Muscle of leg (tissue), 11 donors: ENCODE results near the gene UNC13B. TPM values are rescaled to one million over a fixed set of nuclear protein-coding genes. Genes with fewer than 3 reads are reported as not detected.

Experiments
- DNase-seq: peaks from one replicate; pipeline ENCODE4 v3.0.0; 2013
- H3K27ac ChIP-seq: one replicate; pipeline ENCODE4 v1.5.1; 2013; ENCODE audit warnings: mild to moderate bottlenecking, low read length, control low read depth
- H3K27me3 ChIP-seq: one replicate; pipeline ENCODE4 v1.6.1; 2013; ENCODE audit warnings: low read length; ENCODE audit not compliant: control insufficient read depth, insufficient read depth
- H3K36me3 ChIP-seq: one replicate; pipeline ENCODE4 v1.6.1; 2013; ENCODE audit warnings: low read length; ENCODE audit not compliant: control insufficient read depth, insufficient read depth
- H3K4me1 ChIP-seq: one replicate; pipeline ENCODE4 v1.6.1; 2013; ENCODE audit warnings: low read length; ENCODE audit not compliant: control insufficient read depth, insufficient read depth
- H3K4me3 ChIP-seq: one replicate; pipeline ENCODE4 v1.5.1; 2013; ENCODE audit warnings: low read length, control low read depth
- H3K9me3 ChIP-seq: replicated peaks from 2 replicates; pipeline ENCODE4 v1.6.1; 2013; ENCODE audit warnings: low read depth, low read length; ENCODE audit not compliant: control insufficient read depth
- WGBS: methylation state at CpG from one replicate; pipeline ENCODE4 v1.1.5; 2013; ENCODE audit warnings: missing lambda C conversion rate; ENCODE audit not compliant: insufficient coverage; 5-methylcytosine and 5-hydroxymethylcytosine counted together
- polyA plus RNA-seq, 8 donors: library from polyadenylated mRNA; unstranded; fragments of 120-200 nt; gene quantifications; one replicate each; pipeline versions ENCODE4 v1.2.1 to v1.2.3, GENCODE V29; 2013; ENCODE audit warnings: inconsistent platforms in 1 of 8, low replicate concordance in 1 of 8; ENCODE audit not compliant: insufficient read length in 8 of 8, insufficient read depth in 1 of 8
- total RNA-seq: library from RNA; stranded (reverse); fragments of 120-200 nt; gene quantifications from one replicate; pipeline ENCODE4 v1.2.4, GENCODE V29; 2013

The UNC13B gene
- total and polyA plus RNA-seq, 9 donors, result 12.0 to 23.5 (median 15.5) TPM

DNA sequence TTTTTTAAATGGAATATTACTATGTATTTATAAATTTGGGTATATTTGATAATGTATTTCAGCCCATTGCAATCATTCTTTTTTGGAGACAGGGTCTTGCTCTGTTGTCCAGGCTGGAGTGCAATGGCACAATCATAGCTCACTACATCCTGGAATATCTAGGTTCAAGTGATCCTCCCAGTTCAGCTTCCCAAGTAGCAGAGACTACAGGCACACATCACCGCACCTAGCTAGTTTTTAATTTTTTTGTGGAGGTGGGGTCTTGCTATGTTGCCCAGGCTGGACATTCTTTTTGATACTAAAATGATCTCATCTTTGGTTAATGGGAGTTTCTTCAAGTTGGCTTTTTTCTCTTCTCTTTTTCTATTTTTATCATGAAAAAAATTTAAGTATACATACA is 91.3 kb downstream of the UNC13B start:
- WGBS, result no CpG with 5 or more reads among the region's 1 CpG
- Histone ChIP-seq H3K27me3 (no peaks in the 10 kb centered on the region), H3K36me3 (no peaks in the 10 kb centered on the region), H3K9me3 (no peaks in the 10 kb centered on the region), H3K4me1 (no peaks in the 10 kb centered on the region), H3K27ac (no peak overlapping the region), H3K4me3 (no peak overlapping the region)
- no peak for DNase-seq

DNA sequence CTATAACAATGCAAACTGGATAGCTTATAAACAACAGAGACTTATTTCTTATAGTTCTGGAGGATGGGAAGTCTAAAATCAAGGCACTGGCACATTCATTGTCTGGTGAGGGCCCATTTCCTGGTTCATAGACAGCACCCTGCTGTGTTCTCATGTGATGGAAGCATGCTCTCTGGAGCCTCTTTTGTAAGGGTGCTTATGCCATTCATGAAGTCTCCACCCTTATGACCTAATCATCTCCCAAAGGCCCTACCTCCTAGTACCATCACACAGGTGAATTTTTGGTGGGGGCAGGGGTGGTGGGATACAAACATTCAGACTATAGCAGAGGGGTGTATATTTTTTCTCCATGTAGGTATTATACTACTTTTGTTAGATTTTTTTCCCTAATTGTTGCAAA is 92.4 kb downstream of the UNC13B start:
- Histone ChIP-seq H3K4me1 (no peaks in the 10 kb centered on the region), H3K9me3 (no peaks in the 10 kb centered on the region), H3K27me3 (no peaks in the 10 kb centered on the region), H3K36me3 (no peaks in the 10 kb centered on the region), H3K4me3 (no peak overlapping the region), H3K27ac (no peak overlapping the region)
- no peak for DNase-seq

- Histone ChIP-seq H3K27me3 (no peaks in the 10 kb centered on the region), H3K4me3 (no peak overlapping the region), H3K4me1 (no peaks in the 10 kb centered on the region), H3K27ac (no peak overlapping the region), H3K9me3 (no peaks in the 10 kb centered on the region), H3K36me3 (no peaks in the 10 kb centered on the region)
- no peak for DNase-seq
- 46% methylated on average over 2 of the region's 8 CpGs for WGBS
These were observed 93.4 kb downstream of the UNC13B start for GRCh38 chr9:35254984-35255857.

DNA sequence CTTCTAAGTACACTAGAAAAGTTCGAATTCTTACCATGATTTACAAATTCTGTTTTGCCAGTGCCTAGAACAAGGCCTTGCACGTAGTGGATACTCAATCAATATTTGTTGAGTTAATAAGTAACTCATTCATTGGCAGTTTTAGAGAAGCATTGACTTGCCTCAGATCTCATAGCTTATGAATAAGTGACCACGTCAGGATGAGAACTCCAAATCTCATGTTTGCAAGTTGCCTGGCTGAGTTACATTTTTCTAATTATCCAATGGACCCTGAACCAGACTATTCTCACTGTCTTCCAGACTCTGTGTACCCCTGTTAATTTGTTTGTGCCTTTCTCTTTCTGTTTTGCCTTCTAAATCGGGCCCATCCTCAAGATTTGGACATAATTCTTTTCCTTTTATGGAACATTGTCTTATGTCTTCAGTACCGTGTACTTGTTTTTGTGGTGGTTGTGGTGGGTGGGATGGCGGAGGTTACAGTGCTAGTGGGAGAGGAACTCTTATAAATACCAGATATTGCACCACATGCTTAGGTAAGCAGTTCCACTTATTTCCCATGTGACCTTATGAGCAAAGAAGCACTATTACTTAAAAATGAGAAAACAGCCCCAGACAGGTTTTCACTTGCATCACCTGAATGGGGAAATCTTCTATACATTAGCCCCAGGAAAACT is 96.3 kb downstream of the UNC13B start:
- 67% methylated on average over 1 of the region's 6 CpGs for WGBS
- no peaks in the 10 kb centered on the region for H3K9me3 ChIP-seq
- H3K36me3 ChIP-seq, result no peaks in the 10 kb centered on the region
- H3K4me1 ChIP-seq, result no peaks in the 10 kb centered on the region
- H3K27me3 ChIP-seq, result no peaks in the 10 kb centered on the region
- DNase-seq, result no peak
- H3K4me3 ChIP-seq, result no peak overlapping the region
- H3K27ac ChIP-seq, result no peak overlapping the region

- Histone ChIP-seq H3K9me3 (no peaks in the 10 kb centered on the region), H3K4me1 (no peaks in the 10 kb centered on the region), H3K4me3 (no peak overlapping the region), H3K27ac (no peak overlapping the region), H3K36me3 (no peaks in the 10 kb centered on the region), H3K27me3 (no peaks in the 10 kb centered on the region)
- 7% methylated on average over 3 of the region's 5 CpGs for WGBS
- DNase-seq, result peak; percentile 87
These were observed 97.1 kb downstream of the UNC13B start for GRCh38 chr9:35258660-35259474.

- Histone ChIP-seq H3K4me1 (no peaks in the 10 kb centered on the region), H3K36me3 (no peaks in the 10 kb centered on the region)
- no CpG with 5 or more reads among the region's 1 CpG for WGBS
These were observed 98.4 kb downstream of the UNC13B start for GRCh38 chr9:35260186-35260585.

DNA sequence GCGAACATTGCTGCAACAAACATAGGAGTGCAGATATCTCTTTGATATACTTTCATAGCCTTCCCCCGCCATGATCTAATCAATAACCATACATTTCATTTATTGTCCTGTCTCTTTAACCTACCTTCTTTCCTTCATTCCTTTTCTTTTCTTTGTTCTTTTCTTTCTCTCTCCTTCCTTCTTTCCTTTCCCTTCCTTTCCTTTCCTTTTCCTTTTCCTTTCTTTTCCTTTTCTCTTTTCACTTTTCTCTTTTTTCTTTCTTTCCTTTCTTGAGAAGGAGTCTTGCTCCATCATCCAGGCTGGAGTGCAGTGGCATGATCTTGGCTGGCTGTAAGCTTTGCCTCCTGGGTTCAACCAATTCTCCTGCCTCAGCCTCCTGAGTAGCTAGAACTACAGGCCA is 100.3 kb downstream of the UNC13B start:
- H3K27me3 ChIP-seq, result no peaks in the 10 kb centered on the region
- WGBS, result 100% methylated on average over 1 of the region's 2 CpGs
- H3K9me3 ChIP-seq, result no peaks in the 10 kb centered on the region
- DNase-seq, result no peak
- no peaks in the 10 kb centered on the region for H3K4me1 ChIP-seq
- H3K4me3 ChIP-seq, result no peak overlapping the region
- H3K36me3 ChIP-seq, result no peaks in the 10 kb centered on the region
- no peak overlapping the region for H3K27ac ChIP-seq

More at GRCh38 chr9:35260186-35260585, 98.4 kb downstream of the UNC13B start:
- Histone ChIP-seq H3K9me3 (no peaks in the 10 kb centered on the region), H3K27ac (no peak overlapping the region), H3K4me3 (no peak overlapping the region), H3K27me3 (no peaks in the 10 kb centered on the region)
- no peak for DNase-seq

DNA sequence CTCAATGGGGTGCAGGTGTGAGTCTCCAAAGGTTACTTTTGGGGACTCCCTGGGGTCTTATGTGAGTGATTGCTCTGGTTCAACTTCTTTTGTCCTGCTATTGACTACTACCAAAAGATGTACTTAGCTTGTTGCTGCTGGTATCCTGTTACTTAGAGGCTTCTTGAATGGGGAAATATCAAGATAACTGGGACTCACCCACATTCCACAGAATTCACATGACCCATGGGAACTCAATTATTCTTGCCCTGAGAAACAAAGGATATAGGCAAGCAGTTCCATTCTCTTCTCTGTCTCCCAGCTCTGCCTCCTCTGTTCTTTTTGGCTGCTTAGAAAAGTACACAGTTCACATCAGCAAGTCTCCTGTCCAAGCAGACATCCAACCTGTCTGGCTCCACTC is 105.9 kb downstream of the UNC13B start:
- DNase-seq, result no peak
- H3K4me1 ChIP-seq, result no peaks in the 10 kb centered on the region
- H3K9me3 ChIP-seq, result no peaks in the 10 kb centered on the region
- no peaks in the 10 kb centered on the region for H3K27me3 ChIP-seq
- H3K36me3 ChIP-seq, result no peaks in the 10 kb centered on the region
- no peak overlapping the region for H3K4me3 ChIP-seq
- H3K27ac ChIP-seq, result no peak overlapping the region

- no peak overlapping the region for H3K27ac ChIP-seq
- DNase-seq, result no peak
- no peaks in the 10 kb centered on the region for H3K36me3 ChIP-seq
- H3K9me3 ChIP-seq, result no peaks in the 10 kb centered on the region
- H3K4me1 ChIP-seq, result no peaks in the 10 kb centered on the region
- no peak overlapping the region for H3K4me3 ChIP-seq
- H3K27me3 ChIP-seq, result no peaks in the 10 kb centered on the region
- WGBS, result no CpG with 5 or more reads among the region's 1 CpG
These were observed 108.1 kb downstream of the UNC13B start for GRCh38 chr9:35269919-35270318.

GRCh38 chr9:35271637-35272036 is 109.8 kb downstream of the UNC13B start:
- no peak for DNase-seq
- no peaks in the 10 kb centered on the region for H3K4me1 ChIP-seq
- H3K4me3 ChIP-seq, result no peak overlapping the region
- no peaks in the 10 kb centered on the region for H3K9me3 ChIP-seq
- no peak overlapping the region for H3K27ac ChIP-seq
- no CpG with 5 or more reads among the region's 2 CpGs for WGBS
- H3K36me3 ChIP-seq, result no peaks in the 10 kb centered on the region
- H3K27me3 ChIP-seq, result no peaks in the 10 kb centered on the region
